T-helper 17 cell (primary cell): ENCODE results near the gene MIXL1. TPM values are rescaled to one million over a fixed set of nuclear protein-coding genes. Genes with fewer than 3 reads are reported as not detected.
"Not testable (repeated sequence)": the region's sequence is repeated elsewhere in the genome, so short reads cannot be mapped to it uniquely, and the experiment has no call there.

Experiments
- ATAC-seq: fragments of 150-1000 bp; cut with Tn5 transposase; 2 replicates; pipeline ENCODE4 v1.10.0; 2021; ENCODE audit warnings: mild to moderate bottlenecking, moderate library complexity
- DNase-seq, 3 donors: peaks; one replicate each; pipeline versions ENCODE4 v3.0.0 to v3.0.0-alpha.2; 2020 to 2021
- H3K9me3 ChIP-seq: one replicate; pipeline ENCODE4 v1.7.0; 2013; ENCODE audit warnings: low read length, mild to moderate bottlenecking; ENCODE audit not compliant: control insufficient read depth, poor library complexity, severe bottlenecking
- H3K27ac Mint-ChIP-seq: one replicate; pipeline ENCODE4 v1.8.0; 2022; ENCODE audit warnings: mild to moderate bottlenecking, moderate library complexity, mixed read lengths
- H3K27me3 Mint-ChIP-seq: one replicate; pipeline ENCODE4 v1.8.0; 2022; ENCODE audit warnings: mixed read lengths
- H3K36me3 Mint-ChIP-seq: one replicate; pipeline ENCODE4 v1.8.0; 2022; ENCODE audit warnings: low read depth, mixed read lengths
- H3K4me1 Mint-ChIP-seq: one replicate; pipeline ENCODE4 v1.8.0; 2022; ENCODE audit warnings: mild to moderate bottlenecking, mixed read lengths
- H3K4me3 Mint-ChIP-seq: one replicate; pipeline ENCODE4 v1.8.0; 2022; ENCODE audit warnings: mild to moderate bottlenecking, moderate library complexity, mixed read lengths
- total RNA-seq, 4 donors: library from RNA in 2 of 4; stranded (reverse) in 2 of 4; gene quantifications; one replicate each; pipeline ENCODE4 v1.2.3 and lab custom pipeline; 2022 to 2026

Gene MIXL1
- total RNA-seq = not detected
- total RNA-seq (lab: John Stamatoyannopoulos, UW) = 0 reads per million in 2 donors

DNA sequence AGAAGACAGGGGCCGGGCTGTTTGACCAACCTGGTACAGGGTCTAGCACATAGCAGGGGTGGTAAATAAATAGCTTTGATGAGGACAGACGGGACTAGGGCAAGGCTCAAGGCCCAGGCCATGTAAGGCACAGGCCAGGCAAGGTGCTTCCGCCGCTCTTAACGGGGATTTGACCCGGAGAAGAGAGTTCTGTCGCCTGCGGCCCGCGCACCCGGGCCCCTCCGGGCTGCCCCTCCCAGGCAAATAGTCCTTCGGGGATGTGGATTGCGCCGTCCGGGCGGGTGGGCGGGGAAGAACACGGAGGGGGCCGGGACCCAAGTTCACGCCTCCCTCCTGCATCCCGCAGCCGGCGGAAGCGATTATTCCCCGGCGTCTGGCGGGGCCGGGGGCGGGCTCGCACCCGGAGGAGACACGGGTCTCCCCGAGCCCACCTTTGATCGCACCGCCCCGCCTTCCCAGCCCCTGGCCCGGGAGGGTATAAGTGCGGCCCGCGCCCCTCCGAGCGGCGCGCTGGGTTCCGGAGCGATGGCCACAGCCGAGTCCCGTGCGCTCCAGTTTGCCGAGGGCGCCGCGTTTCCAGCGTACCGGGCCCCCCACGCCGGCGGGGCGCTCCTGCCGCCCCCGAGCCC is at the start of gene MIXL1:
Gene MIXL1 (plus strand): TSS at position 508 of the 629 bp plus-strand sequence. CDS start 18 bp downstream, at position 526.
- Mint-ChIP-seq H3K36me3 (no peaks in the 10 kb centered on the region), H3K27me3 (peaks cover 39% of the 10 kb centered on the region), H3K4me3 (peak within 1 kb of the TSS; percentile 87), H3K4me1 (no peaks in the 10 kb centered on the region), H3K27ac (no peak within 1 kb of the TSS)
- DNase-seq (no peak), ATAC-seq (peak; percentile 32)
- no peaks in the 10 kb centered on the region for H3K9me3 ChIP-seq

DNA sequence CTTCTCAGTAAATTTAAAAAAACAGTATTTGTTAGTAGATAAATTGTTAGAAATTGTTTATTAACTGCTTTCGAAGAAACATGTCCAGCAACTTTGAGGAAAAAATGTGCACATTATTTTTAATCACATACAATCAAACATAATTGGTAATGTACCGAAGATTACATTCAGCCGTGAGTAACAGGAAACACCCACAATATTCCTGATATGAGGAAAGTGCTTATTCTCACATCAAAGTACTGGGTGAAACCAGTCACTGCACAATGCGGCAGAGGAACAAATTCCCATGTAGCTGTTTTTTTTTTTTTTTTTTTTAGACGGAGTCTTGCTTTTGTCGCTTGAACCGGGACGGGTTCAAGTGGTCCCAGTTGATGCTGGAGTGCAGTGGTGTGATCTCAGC is 46.6 kb upstream of the MIXL1 start:
- Mint-ChIP-seq H3K27ac (no peak overlapping the region), H3K36me3 (peaks cover 2% of the 10 kb centered on the region), H3K27me3 (no peaks in the 10 kb centered on the region), H3K4me1 (peaks cover 29% of the 10 kb centered on the region), H3K4me3 (no peak overlapping the region)
- DNase-seq (no peak), ATAC-seq (no peak)
- no peaks in the 10 kb centered on the region for H3K9me3 ChIP-seq

DNA sequence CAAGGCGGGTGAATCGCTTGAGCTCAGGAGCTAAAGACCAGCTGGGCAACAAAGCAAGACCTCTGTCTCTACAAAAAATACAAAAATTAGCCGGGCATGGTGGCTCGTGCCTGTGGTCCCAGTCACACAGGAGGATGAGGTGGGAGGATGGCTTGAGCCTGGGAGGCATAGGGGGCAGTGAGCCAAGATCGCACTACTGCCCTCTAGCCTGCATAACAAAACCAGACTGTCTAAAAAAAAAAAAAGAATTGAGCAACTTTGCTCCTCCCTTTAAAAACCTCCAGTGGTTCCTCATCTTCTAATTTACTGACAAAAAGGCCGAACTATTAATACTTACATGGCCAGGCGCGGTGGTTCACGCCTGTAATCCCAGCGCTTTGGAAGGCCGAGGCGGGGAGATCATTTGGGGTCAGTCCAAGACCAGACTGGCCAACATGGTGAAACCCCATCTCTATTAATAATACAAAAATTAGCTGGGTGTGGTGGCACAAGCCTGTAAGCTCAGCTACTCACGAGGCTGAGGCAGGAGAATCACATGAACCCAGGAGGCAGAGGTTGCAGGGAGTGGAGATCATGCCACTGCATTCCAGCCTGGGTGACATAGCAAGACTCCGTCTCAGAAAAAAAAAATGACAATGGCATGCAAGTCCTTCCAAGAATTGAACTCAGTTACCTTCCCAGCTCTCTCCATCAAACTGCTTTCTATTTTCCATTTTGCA is 41.3 kb upstream of the MIXL1 start:
- no peak overlapping the region for H3K4me3 Mint-ChIP-seq
- H3K27me3 Mint-ChIP-seq = no peaks in the 10 kb centered on the region
- peak overlapping the region; percentile 47 for H3K27ac Mint-ChIP-seq
- no peak for ATAC-seq
- H3K36me3 Mint-ChIP-seq = peaks cover 5% of the 10 kb centered on the region
- H3K4me1 Mint-ChIP-seq = peaks cover 44% of the 10 kb centered on the region
- no peak for DNase-seq
- no peaks in the 10 kb centered on the region for H3K9me3 ChIP-seq

DNA sequence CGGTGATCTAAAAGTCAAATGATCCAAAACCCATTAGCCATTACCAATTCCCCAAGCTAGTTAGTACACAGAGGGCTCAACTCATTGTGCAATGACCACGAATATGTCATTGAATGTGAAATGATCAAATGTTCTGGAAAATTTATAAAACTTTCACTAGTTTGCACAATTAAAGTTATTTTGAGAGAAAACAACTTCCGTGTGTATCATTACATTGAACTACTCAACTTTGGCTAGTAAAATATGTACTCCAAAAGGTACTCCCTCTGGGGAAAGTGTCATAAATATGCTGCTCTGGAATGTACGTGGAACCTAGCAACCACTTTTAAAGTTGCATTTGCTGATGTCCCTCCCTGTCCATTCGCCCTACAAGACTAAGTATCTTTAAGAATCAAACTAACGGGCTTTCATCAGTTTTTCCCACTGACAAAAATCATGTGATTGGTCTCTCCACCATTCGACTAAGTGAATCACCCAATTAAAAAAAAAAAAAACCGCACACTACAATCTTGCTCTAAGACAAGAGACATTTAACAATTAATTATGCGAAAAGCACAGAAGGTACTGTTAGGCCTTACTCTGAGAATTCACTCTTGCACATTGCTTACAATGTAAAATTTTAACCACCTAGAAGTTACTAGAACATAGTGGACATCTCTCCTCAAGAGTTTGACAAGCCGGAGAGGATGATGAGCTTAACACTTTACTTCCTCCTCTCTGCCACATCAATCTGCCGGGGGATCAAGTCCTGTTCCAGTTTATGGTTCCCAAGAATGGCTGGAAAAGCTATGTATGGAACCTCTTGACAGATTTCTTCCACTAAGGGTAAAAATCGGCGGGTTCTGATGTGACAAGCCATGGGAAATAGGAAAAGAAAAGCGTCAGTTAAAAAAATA is 38.1 kb upstream of the MIXL1 start:
- H3K9me3 ChIP-seq = no peaks in the 10 kb centered on the region
- ATAC-seq = no peak
- DNase-seq = no peak

DNA sequence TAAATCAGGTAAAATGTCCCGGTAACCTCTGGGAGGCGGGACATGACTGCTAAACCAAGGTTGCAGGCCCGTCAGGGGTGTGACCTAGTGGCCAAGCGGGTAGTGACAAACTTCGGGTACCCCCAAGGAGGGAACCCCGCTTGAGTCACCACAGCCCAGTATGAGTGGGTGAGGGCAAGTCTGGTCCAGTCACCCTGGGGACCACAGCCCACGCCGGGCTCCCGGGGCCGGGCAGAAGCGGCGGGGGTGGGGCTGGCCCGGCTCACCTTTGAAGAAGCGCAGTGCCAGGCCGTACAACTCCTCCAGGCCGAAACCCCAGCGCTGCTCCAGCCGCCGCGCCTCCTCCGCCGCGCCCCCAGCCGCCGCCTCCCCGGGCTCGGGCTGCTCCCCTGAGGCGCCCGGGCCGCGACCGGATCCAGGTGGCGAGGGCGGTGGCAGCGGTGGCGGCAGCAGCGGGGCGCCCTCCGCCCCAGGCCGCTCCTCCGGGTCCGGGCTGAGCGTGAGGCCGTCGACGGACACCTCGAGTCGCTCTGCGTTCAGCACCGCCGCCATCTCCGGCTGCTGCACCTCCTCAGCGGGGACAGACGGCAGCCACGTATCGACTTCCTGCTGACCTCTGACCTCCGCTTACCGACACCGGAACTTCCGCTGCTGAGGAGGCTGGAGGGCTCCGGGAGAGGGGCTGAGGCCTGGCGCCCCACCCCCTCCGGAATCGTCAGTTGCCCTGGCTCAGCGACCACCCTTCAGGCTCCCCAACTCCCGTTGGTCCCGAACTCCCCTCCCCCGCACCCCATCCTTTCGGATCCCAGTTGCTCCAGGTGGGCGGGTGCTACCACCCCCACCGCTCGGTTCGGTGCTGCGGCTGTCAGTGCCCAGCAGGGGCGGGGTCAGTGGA is 37.1 kb upstream of the MIXL1 start, which contains the start of gene ACBD3:
Gene ACBD3 (minus strand): TSS at position 618 of the 895 bp plus-strand sequence. CDS start 66 bp downstream, at position 552.
- DNase-seq (peak; percentile 70 to 74 (median 71)), ATAC-seq (peak; percentile 97)
- Mint-ChIP-seq H3K4me3 (peak within 1 kb of the TSS; percentile 94), H3K27me3 (no peaks in the 10 kb centered on the region), H3K36me3 (peaks cover 2% of the 10 kb centered on the region), H3K27ac (peak within 1 kb of the TSS; percentile 93), H3K4me1 (peaks cover 25% of the 10 kb centered on the region)
- no peaks in the 10 kb centered on the region for H3K9me3 ChIP-seq

More for the DNA sequence above, 38.1 kb upstream of the MIXL1 start:
- Mint-ChIP-seq H3K27ac (peak overlapping the region; percentile 93), H3K36me3 (peaks cover 2% of the 10 kb centered on the region), H3K4me3 (peak overlapping the region; percentile 94), H3K4me1 (peaks cover 28% of the 10 kb centered on the region), H3K27me3 (no peaks in the 10 kb centered on the region)

DNA sequence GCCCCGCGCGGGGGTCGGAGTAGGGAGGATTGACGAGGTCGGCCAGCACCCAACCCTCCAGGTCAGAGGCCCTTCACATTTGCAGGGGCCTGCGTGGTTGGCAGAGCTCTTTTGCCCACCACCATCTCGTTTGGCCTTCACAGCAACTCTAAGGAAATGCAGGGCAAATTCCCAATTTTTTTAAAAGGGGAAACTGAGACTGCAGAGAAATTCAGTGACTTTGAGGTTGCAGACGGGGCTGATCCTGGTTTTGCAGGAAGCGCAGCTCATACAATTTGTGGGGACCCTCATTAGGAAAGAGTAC is 36.5 kb upstream of the MIXL1 start:
- no peaks in the 10 kb centered on the region for H3K27me3 Mint-ChIP-seq
- DNase-seq (no peak), ATAC-seq (no peak)
- H3K27ac Mint-ChIP-seq = peak overlapping the region; percentile 82
- H3K4me3 Mint-ChIP-seq = peak overlapping the region; percentile 94
- no peaks in the 10 kb centered on the region for H3K9me3 ChIP-seq
- peaks cover 21% of the 10 kb centered on the region for H3K4me1 Mint-ChIP-seq
- peaks cover 2% of the 10 kb centered on the region for H3K36me3 Mint-ChIP-seq

DNA sequence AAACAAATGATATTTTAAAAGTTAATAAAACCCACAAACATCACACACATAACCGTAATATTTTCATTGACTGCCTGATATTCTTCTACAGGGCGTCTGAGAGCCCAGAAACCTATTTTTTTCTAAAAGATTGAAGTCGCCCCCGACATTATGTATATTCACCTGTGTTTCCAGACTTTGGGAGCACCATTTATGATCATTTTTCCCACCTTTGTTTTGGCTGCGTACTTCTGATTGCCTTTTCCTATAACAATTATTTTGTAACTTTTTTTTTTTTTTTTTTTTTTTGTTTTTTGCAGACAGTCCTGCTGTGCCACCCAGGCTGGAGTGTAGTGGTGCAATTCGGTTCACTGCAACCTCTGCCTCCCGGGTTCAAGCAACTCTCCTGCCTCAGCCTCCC is 36.1 kb upstream of the MIXL1 start:
- Mint-ChIP-seq H3K27me3 (no peaks in the 10 kb centered on the region), H3K4me3 (peak overlapping the region; percentile 73), H3K27ac (peak overlapping the region; percentile 82), H3K4me1 (peaks cover 17% of the 10 kb centered on the region), H3K36me3 (peaks cover 2% of the 10 kb centered on the region)
- H3K9me3 ChIP-seq = no peaks in the 10 kb centered on the region
- no peak for ATAC-seq
- DNase-seq = no peak

DNA sequence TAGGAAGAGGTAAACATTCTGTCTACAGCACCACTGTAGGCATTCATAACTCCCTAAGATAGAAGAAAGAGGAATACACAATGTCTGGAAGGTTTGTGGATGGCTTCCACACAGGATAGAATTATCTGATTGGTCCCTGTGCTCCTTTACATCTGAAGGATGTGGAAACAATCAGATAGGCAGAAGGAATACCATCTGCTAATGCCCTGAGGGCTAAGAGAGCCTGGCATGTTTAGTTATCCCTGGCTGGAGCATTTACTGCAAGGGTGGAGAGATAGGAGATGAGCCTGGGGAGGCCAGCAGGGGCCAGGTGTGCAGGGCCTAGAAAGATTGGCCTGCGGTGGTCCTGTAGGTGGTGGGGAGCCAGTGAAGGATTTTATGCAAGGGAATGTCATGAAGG is 28.3 kb upstream of the MIXL1 start:
- no peak overlapping the region for H3K4me3 Mint-ChIP-seq
- no peak for DNase-seq
- no peak overlapping the region for H3K27ac Mint-ChIP-seq
- peaks cover 18% of the 10 kb centered on the region for H3K27me3 Mint-ChIP-seq
- no peaks in the 10 kb centered on the region for H3K9me3 ChIP-seq
- peaks cover 3% of the 10 kb centered on the region for H3K36me3 Mint-ChIP-seq
- peaks cover 4% of the 10 kb centered on the region for H3K4me1 Mint-ChIP-seq
- no peak for ATAC-seq

DNA sequence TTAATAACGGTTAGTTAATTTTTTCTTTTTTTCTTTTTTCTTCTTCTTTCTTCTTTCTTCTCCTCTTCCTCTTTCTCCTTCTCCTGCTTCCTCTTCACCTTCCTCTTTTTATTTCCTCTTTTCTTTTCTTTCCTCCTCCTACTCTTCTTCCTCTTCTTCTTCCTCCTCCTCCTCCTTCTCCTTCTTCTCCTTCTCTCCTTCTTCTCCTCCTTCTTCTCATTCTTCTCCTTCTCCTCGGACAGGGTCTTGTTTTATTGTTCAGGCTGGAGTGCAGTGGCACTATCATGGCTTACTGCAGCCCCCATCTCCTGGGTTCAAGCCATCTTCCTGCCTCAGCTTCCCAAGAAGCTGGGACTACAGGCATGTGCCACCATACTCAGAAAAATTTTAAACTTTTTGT is 23.5 kb upstream of the MIXL1 start:
- no peak for ATAC-seq
- H3K27ac Mint-ChIP-seq = peak overlapping the region; percentile 41
- no peaks in the 10 kb centered on the region for H3K9me3 ChIP-seq
- H3K36me3 Mint-ChIP-seq = peaks cover 3% of the 10 kb centered on the region
- no peak overlapping the region for H3K4me3 Mint-ChIP-seq
- no peak for DNase-seq
- H3K27me3 Mint-ChIP-seq = peaks cover 27% of the 10 kb centered on the region
- peaks cover 4% of the 10 kb centered on the region for H3K4me1 Mint-ChIP-seq

DNA sequence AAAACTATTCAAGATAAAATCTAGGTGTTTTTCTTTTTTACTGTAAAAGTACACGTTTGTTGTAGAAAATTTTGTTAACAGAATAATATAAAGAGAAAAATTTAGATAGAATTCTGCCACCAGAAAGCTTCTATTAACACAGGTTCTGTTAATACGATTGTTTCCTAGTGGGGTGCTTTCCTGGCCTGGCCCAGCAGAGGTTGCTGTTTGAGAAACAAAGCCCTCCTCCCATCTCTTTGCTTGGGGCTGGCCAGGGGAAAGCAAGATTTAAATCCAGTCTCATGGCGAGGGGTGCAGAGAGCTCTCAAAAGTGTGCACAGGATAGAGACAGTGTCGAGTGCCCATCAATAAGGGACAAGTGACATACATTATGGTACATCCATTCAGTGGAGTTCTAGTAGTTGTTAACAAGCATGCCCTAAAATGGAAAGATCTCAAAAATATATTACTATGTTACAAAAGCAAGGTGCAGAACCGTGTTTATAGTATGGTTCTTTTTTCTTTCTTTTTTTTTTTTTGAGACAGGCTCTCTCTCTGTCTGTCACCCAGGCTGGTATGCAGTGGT is 22.4 kb upstream of the MIXL1 start:
- Mint-ChIP-seq H3K36me3 (peaks cover 3% of the 10 kb centered on the region), H3K27ac (no peak overlapping the region)
- no peak for DNase-seq

DNA sequence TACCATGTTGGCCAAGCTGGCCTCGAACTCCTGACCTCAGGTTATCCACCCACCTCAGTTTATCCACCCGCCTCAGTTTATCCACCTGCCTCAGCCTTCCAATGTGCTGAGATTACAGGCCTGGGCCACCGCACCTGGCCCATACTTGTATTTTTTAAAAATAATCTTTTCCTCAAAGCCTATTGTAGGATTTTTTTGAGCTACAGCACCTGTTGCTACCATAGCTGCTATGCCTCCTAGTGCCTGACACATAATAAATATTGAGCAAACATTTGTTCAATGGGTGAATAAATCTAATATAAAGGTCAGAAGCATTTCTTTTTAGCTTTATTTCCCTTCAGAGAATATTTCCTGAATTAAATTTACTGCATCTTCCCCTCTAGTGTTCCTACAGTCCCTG is 21.2 kb upstream of the MIXL1 start:
- H3K27me3 Mint-ChIP-seq = peaks cover 25% of the 10 kb centered on the region
- ATAC-seq = no peak
- H3K36me3 Mint-ChIP-seq = peaks cover 3% of the 10 kb centered on the region
- no peak overlapping the region for H3K27ac Mint-ChIP-seq
- H3K9me3 ChIP-seq = no peaks in the 10 kb centered on the region
- no peak for DNase-seq
- H3K4me1 Mint-ChIP-seq = peaks cover under 1% of the 10 kb centered on the region
- H3K4me3 Mint-ChIP-seq = no peak overlapping the region

More for the DNA sequence above, 22.4 kb upstream of the MIXL1 start:
- no peaks in the 10 kb centered on the region for H3K9me3 ChIP-seq
- ATAC-seq = no peak
- Mint-ChIP-seq H3K27me3 (peaks cover 23% of the 10 kb centered on the region), H3K4me1 (peaks cover 4% of the 10 kb centered on the region), H3K4me3 (no peak overlapping the region)

DNA sequence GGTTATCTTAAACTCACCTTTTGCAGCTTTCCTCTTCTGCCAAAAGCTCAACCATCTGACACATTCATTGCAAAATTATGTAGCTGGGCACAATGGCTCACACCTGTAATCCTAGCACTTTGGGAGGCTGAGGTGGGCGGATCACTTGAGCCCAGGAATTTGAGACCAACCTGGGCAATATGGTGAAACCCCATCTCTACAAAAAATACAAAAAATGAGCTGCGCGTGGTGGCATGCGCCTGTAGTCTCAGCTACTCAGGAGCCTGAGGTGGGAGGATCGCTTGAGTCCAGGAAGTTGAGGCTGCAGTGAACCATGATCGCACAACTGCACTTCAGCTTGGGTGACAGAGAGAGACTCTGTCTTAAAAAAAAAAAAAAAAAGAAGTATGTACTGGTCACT is 20.8 kb upstream of the MIXL1 start:
- H3K27ac Mint-ChIP-seq, H3K4me1 Mint-ChIP-seq, DNase-seq, ATAC-seq, H3K9me3 ChIP-seq, H3K4me3 Mint-ChIP-seq, H3K36me3 Mint-ChIP-seq: not testable (repeated sequence)
- peaks cover 25% of the 10 kb centered on the region for H3K27me3 Mint-ChIP-seq
